WTC11 (cell line): Measurements from ENCODE around the gene SAP30BP. TPM values are rescaled to one million over a fixed set of nuclear protein-coding genes. Genes with fewer than 3 reads are reported as not detected.

Experiments used
- ATF2 ChIP-seq: sonication (generic); formaldehyde crosslinking; IDR thresholded peaks from 2 replicates; pipeline ENCODE4 v1.8.1; 2022; ENCODE audit warnings: low read depth, missing genetic modification reagents, borderline replicate concordance
- TEAD1 ChIP-seq: sonication (generic); formaldehyde crosslinking; IDR thresholded peaks from 2 replicates; pipeline ENCODE4 v1.8.0; 2022; ENCODE audit warnings: mild to moderate bottlenecking, missing genetic modification reagents
- total RNA-seq: library from RNA; stranded (reverse); gene quantifications from 3 replicates; pipeline ENCODE4 v1.2.3, GENCODE V29; 2021

SAP30BP gene
- total RNA-seq, 1 experiment from 2014 or later = 86.8 TPM

- TF ChIP-seq ATF2 (CRISPR knock-in tag) (no peak), TEAD1 (CRISPR knock-in tag) (no peak)
Measured at GRCh38 chr17:75757086-75757681, 90.0 kb downstream of the SAP30BP start (continued).

Other genes starting within 250 kb of the SAP30BP start
- 64.7 to 76.9 TPM (median 68.6 TPM) in 3 replicates for gene TMEM94, start 210.7 kb upstream of the SAP30BP start, total RNA-seq
- 31.3 to 32.2 TPM (median 31.9 TPM) in 3 replicates for gene CASKIN2, start 151.8 kb upstream of the SAP30BP start, total RNA-seq
- gene TSEN54, start 150.8 kb upstream of the SAP30BP start, total RNA-seq = 47.8 to 53.4 TPM (median 51.5 TPM) in 3 replicates
- 94.3 to 103 TPM (median 97.0 TPM) in 3 replicates for gene LLGL2, start 141.6 kb upstream of the SAP30BP start, total RNA-seq
- gene MYO15B, start 79.5 kb upstream of the SAP30BP start, total RNA-seq = 35.6 to 51.1 TPM (median 51.0 TPM) in 3 replicates
- gene SMIM5, start 33.9 kb upstream of the SAP30BP start, total RNA-seq = 0.05 TPM in 1 of 3 replicates, not detected in the others
- gene RECQL5, start 184 bp upstream of the SAP30BP start, total RNA-seq = 48.9 to 53.1 TPM (median 51.0 TPM) in 3 replicates
- gene ITGB4, start 54.1 kb downstream of the SAP30BP start, total RNA-seq = 9.5 to 11.2 TPM (median 10.6 TPM) in 3 replicates
- 42.2 to 49.9 TPM (median 49.4 TPM) in 3 replicates for gene GALK1, start 97.9 kb downstream of the SAP30BP start, total RNA-seq
- gene UNK, start 117.5 kb downstream of the SAP30BP start, total RNA-seq = 35.0 to 37.8 TPM (median 35.4 TPM) in 3 replicates
- 12.1 to 13.8 TPM (median 13.1 TPM) in 3 replicates for gene UNC13D, start 177.1 kb downstream of the SAP30BP start, total RNA-seq
- gene WBP2, start 188.0 kb downstream of the SAP30BP start, total RNA-seq = 64.3 to 69.4 TPM (median 68.8 TPM) in 3 replicates
- gene TRIM47, start 211.2 kb downstream of the SAP30BP start, total RNA-seq = 4.4 to 10.0 TPM (median 6.8 TPM) in 3 replicates
- gene TRIM65, start 229.6 kb downstream of the SAP30BP start, total RNA-seq = 51.3 to 56.4 TPM (median 51.4 TPM) in 3 replicates
- 107 to 146 TPM (median 116 TPM) in 3 replicates for gene MRPL38, start 237.5 kb downstream of the SAP30BP start, total RNA-seq